Stimulated activated CD4-positive, alpha-beta T cell treated with anti-CD3 and anti-CD28 coated beads, TNF-alpha, amount 100 ng/mL, for 48 hours (primary cell): Measurements from ENCODE around the gene IMPDH2.

Source experiments
- DNase-seq, 3 donors: peaks; one replicate each; pipeline ENCODE4 v3.0.0-alpha.2; 2020; ENCODE audit warnings: low read depth in 3 of 3

The IMPDH2 gene

GRCh38 chr3:48982016-48982415 is 47.2 kb downstream of the IMPDH2 start:
- no peak for DNase-seq

DNA sequence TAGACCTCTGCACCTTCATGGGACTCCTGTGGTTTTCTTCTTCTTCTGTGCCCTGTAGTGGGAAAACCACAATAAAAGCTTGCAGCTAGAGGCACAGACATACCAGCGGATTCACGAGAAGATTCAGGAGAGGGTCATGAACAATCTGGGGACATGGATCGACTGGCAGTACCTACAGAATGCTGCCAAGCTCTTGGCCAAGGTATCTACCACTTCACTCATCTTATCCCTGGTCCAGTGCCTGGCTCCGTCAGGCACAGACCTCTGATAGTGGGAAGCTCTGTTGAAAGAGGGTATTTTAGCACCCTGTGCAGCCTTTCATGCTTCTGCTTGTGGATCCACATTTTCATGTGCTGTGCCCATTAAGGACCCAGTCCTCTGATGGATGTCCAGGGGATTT is 48.9 kb downstream of the IMPDH2 start:
- DNase-seq = no peak

GRCh38 chr3:48979451-48979850 is 49.7 kb downstream of the IMPDH2 start:
- DNase-seq = no peak
